OCI-LY3 (cell line): Measurements from ENCODE around the gene MPO.
A peak's percentile ranks its signal among the peaks of the same experiment; 100 is the strongest.

ENCODE experiments used
- H2AFZ ChIP-seq: fragments of 200-600, 300-600 bp; shearing (Covaris generic); 2 replicates; pipeline ENCODE4 v1.6.0; 2014; ENCODE audit warnings: antibody characterized with exemption, low read depth, low read length
- H3K27ac ChIP-seq: fragments of 200-600, 300-600 bp; sonication (generic); 2 replicates; pipeline ENCODE4 v1.5.1; 2014; ENCODE audit warnings: mild to moderate bottlenecking, low read length, moderate library complexity, mixed read lengths
- H3K27me3 ChIP-seq: fragments of 200-600, 300-600 bp; sonication (generic); 2 replicates; pipeline ENCODE4 v1.6.1; 2014; ENCODE audit warnings: low read depth, low read length, mixed read lengths
- H3K36me3 ChIP-seq: fragments of 200-600, 300-600 bp; sonication (generic); replicated peaks from 2 replicates; pipeline ENCODE3; 2014; ENCODE audit warnings: low read depth, low read length, mixed read lengths
- H3K4me1 ChIP-seq: fragments of 300-600, 200-600 bp; sonication (generic); 2 replicates; pipeline ENCODE4 v1.6.1; 2014; ENCODE audit warnings: low read length, mixed read lengths
- H3K4me2 ChIP-seq: fragments of 200-600, 300-600 bp; sonication (generic); 2 replicates; pipeline ENCODE4 v1.6.1; 2014; ENCODE audit warnings: low read length, mixed read lengths
- H3K4me3 ChIP-seq: fragments of 300-600, 200-600 bp; sonication (generic); 2 replicates; pipeline ENCODE4 v1.5.1; 2014; ENCODE audit warnings: antibody characterized with exemption, mild to moderate bottlenecking, low read length, moderate library complexity
- H3K79me2 ChIP-seq: fragments of 300-600, 200-600 bp; shearing (Covaris generic); 2 replicates; pipeline ENCODE4 v1.6.1; 2014; ENCODE audit warnings: mild to moderate bottlenecking, low read length, mixed read lengths
- H3K9ac ChIP-seq: fragments of 300-600, 200-600 bp; shearing (Covaris generic); 2 replicates; pipeline ENCODE4 v1.6.0; 2014; ENCODE audit warnings: mild to moderate bottlenecking, low read length, moderate library complexity
- H3K9me3 ChIP-seq: fragments of 200-600, 300-600 bp; shearing (Covaris generic); 2 replicates; pipeline ENCODE4 v1.6.1; 2014; ENCODE audit warnings: low read length, mixed read lengths; ENCODE audit not compliant: insufficient read depth
- H4K20me1 ChIP-seq: fragments of 200-600, 300-600 bp; sonication (generic); 2 replicates; pipeline ENCODE4 v1.6.1; 2016; ENCODE audit warnings: low read length, mixed read lengths; ENCODE audit not compliant: insufficient read depth
- CTCF ChIP-seq: fragments of 200-600, 300-600 bp; sonication (generic); IDR thresholded peaks from 2 replicates; pipeline ENCODE4 v1.5.1; 2014; ENCODE audit warnings: antibody characterized with exemption, low read length, low read depth
- EZH2phosphoT487 ChIP-seq: fragments of 200-600 bp; shearing (Covaris generic); IDR thresholded peaks from 2 replicates; pipeline ENCODE4 v1.6.1; 2018; ENCODE audit warnings: antibody characterized with exemption, mixed run types, low read depth

The MPO gene

DNA sequence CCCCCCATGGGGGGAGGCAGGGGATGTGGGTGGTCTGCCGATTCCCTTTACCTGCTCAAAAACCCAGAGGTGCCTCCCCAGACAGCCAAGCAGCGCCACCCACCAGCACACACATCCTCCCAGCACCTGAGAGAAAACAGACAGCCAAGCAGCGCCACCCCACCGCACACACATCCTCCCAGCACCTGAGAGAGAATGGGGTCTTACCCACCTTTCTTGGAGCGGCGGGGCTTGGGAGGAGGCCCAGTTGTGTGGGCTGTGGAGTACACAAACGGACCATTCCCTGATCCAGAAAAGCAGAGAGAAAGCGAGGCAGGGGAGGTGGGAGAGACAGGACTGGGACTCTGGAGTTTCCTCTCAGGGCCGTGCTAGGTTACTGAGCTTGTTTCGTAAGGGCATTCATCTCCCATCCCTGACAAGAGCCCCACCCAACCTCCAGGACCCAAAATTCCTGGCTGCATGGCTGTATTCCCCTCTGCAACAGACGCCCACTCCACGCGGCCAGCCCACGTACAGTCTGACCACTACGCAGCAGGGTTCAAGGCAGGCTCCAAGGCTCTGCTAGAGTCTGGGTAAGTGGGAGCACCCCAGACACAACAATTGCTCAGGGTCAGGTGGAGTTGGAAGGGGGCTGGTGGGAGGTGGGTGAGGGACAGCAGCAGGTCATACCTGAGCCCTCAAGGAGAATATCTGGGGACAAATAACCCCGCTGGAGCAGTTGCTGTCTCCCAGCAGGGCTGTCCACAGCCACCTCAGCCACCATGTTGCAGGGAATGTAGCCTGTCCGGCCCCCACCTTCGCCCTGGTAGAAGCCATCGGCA, 25.6 kb upstream of the MPO start:
- Histone ChIP-seq H3K36me3 (peaks cover 3% of the 10 kb centered on the region), H2AFZ (no peak overlapping the region), H4K20me1 (no peaks in the 10 kb centered on the region), H3K27ac (no peak overlapping the region), H3K9me3 (no peaks in the 10 kb centered on the region), H3K4me2 (no peak overlapping the region), H3K9ac (no peak overlapping the region), H3K79me2 (no peaks in the 10 kb centered on the region), H3K4me1 (peaks cover 7% of the 10 kb centered on the region), H3K27me3 (no peaks in the 10 kb centered on the region), H3K4me3 (no peak overlapping the region)
- no peak for TF ChIP-seq CTCF
- TF ChIP-seq EZH2phosphoT487: no peak

DNA sequence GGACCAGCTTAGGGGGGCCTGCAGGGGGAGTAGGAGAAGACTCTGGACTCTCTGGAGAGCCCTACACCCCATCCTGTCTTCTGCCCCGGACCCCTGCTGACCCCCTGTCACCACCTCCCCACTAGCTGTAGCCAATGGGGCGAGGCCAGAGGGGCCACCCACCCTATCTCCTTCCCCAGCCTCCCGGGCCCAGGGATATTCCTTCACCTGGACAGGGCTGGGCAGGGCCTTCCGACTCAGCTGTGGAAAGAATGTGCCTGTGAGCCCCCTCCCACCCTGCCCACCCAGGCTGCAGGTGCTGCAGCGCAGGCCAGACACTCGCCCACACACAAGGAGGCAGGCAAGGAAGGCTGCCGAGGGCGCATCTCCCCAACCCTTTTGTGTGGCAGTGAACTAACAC, 24.9 kb upstream of the MPO start:
- Histone ChIP-seq H3K4me3 (no peak overlapping the region), H2AFZ (no peak overlapping the region), H3K27me3 (no peaks in the 10 kb centered on the region), H3K36me3 (peaks cover 6% of the 10 kb centered on the region), H4K20me1 (no peaks in the 10 kb centered on the region), H3K79me2 (no peaks in the 10 kb centered on the region), H3K9me3 (no peaks in the 10 kb centered on the region), H3K4me2 (no peak overlapping the region), H3K27ac (no peak overlapping the region), H3K4me1 (peaks cover 7% of the 10 kb centered on the region), H3K9ac (no peak overlapping the region)
- TF ChIP-seq CTCF (no peak), EZH2phosphoT487 (no peak)

- Histone ChIP-seq H3K9ac (no peak overlapping the region; the same call in 1 of the 2 replicates), H3K27ac (no peak overlapping the region), H3K4me3 (no peak overlapping the region), H3K27me3 (no peaks in the 10 kb centered on the region), H3K4me2 (peak overlapping the region; percentile 27), H3K36me3 (peaks cover 6% of the 10 kb centered on the region), H3K79me2 (no peaks in the 10 kb centered on the region), H3K9me3 (no peaks in the 10 kb centered on the region), H3K4me1 (peaks cover 7% of the 10 kb centered on the region), H2AFZ (peak overlapping the region; percentile 80; the same call in 1 of the 2 replicates), H4K20me1 (no peaks in the 10 kb centered on the region)
- TF ChIP-seq EZH2phosphoT487 (no peak), CTCF (no peak)
Measured at GRCh38 chr17:58304750-58305486, 24.2 kb upstream of the MPO start.
